ENCODE results near the gene CCDC9.
"Not testable (repeated sequence)": the region's sequence is repeated elsewhere in the genome, so short reads cannot be mapped to it uniquely, and the experiment has no call there.

The CCDC9 gene

GRCh38 chr19:47261946-47262793 lies 5.8 kb downstream of the CCDC9 start:
- not testable (repeated sequence) for DNase-seq

GRCh38 chr19:47264629-47265028 lies 8.3 kb downstream of the CCDC9 start:
- no peak for DNase-seq

- no peak for DNase-seq
Measured at GRCh38 chr19:47266401-47266941, 10.1 kb downstream of the CCDC9 start.

- DNase-seq, result no peak
Measured at GRCh38 chr19:47267350-47267759, 11.0 kb downstream of the CCDC9 start.

- DNase-seq, result no peak
Measured at GRCh38 chr19:47268028-47268427, 11.7 kb downstream of the CCDC9 start.

GRCh38 chr19:47269596-47269995 lies 13.3 kb downstream of the CCDC9 start:
- DNase-seq, result no peak

GRCh38 chr19:47270408-47270807 lies 14.1 kb downstream of the CCDC9 start:
- DNase-seq, result no peak

- DNase-seq, result no peak
Measured at GRCh38 chr19:47271949-47272348, 15.6 kb downstream of the CCDC9 start.

GRCh38 chr19:47272448-47273312 lies 16.4 kb downstream of the CCDC9 start:
- DNase-seq, result no peak

- peak; percentile 80 for DNase-seq
Measured at GRCh38 chr19:47273313-47274070, 17.2 kb downstream of the CCDC9 start.

- peak; percentile 87 for DNase-seq
Measured at GRCh38 chr19:47274071-47274890, 18.0 kb downstream of the CCDC9 start, which contains the start of gene INAFM1. Gene INAFM1, plus strand, starts transcription at chr19:47274885. Its CDS starts 35 bp downstream, at chr19:47274920.

GRCh38 chr19:47274891-47275761 lies 18.8 kb downstream of the CCDC9 start:
- peak; percentile 8 for DNase-seq

- no peak for DNase-seq
Measured at GRCh38 chr19:47275791-47276461, 19.6 kb downstream of the CCDC9 start.

- not testable (repeated sequence) for DNase-seq
Measured at GRCh38 chr19:47276513-47276912, 20.2 kb downstream of the CCDC9 start.

- DNase-seq, result no peak
Measured at GRCh38 chr19:47280183-47280797, 24.0 kb downstream of the CCDC9 start.

- DNase-seq, result no peak
Measured at GRCh38 chr19:47283405-47284059, 27.2 kb downstream of the CCDC9 start.

GRCh38 chr19:47284324-47284899 lies 28.1 kb downstream of the CCDC9 start:
- peak; percentile 28 for DNase-seq

- DNase-seq, result peak; percentile 82
Measured at GRCh38 chr19:47296036-47296435, 39.7 kb downstream of the CCDC9 start.

GRCh38 chr19:47300867-47301266 lies 44.5 kb downstream of the CCDC9 start:
- not testable (repeated sequence) for DNase-seq

Measured in DMS79 treated with DMSO at 0.1 percent for 48 hours (cell line).